Fibroblast of lung (primary cell): ENCODE data around the gene CIAO2A. TPM values are rescaled to one million over a fixed set of nuclear protein-coding genes. Genes with fewer than 3 reads are reported as not detected.
A peak's percentile ranks its signal among the peaks of the same experiment; 100 is the strongest.

Experiments used
- DNase-seq, 2 donors: peaks; one replicate each; pipeline versions ENCODE4 v3.0.0 to v3.0.0-alpha.2; 2010; ENCODE audit warnings: low read depth in 2 of 2
- H2AFZ ChIP-seq: 2 replicates; pipeline ENCODE4 v1.5.1; 2012; ENCODE audit warnings: low read length, control low read depth, inconsistent platforms
- H3K27ac ChIP-seq: 2 replicates; pipeline ENCODE4 v1.5.1; 2011; ENCODE audit warnings: low read length, control low read depth; ENCODE audit not compliant: insufficient read depth
- H3K27me3 ChIP-seq: 2 replicates; pipeline ENCODE4 v1.5.1; 2011; ENCODE audit warnings: mild to moderate bottlenecking, low read length; ENCODE audit not compliant: control insufficient read depth, insufficient read depth
- H3K36me3 ChIP-seq: 2 replicates; pipeline ENCODE4 v1.5.1; 2011; ENCODE audit warnings: low read length; ENCODE audit not compliant: control insufficient read depth, insufficient read depth
- H3K4me1 ChIP-seq: 2 replicates; pipeline ENCODE4 v1.5.1; 2011; ENCODE audit warnings: low read length; ENCODE audit not compliant: control insufficient read depth, insufficient read depth; ENCODE audit errors: extremely low read depth
- H3K4me2 ChIP-seq: 2 replicates; pipeline ENCODE4 v1.5.1; 2011; ENCODE audit warnings: low read length, control low read depth; ENCODE audit not compliant: insufficient read depth; ENCODE audit errors: extremely low read depth
- H3K4me3 ChIP-seq, 4 experiments: fragments of 200-600 bp in 1 of 4; sonication (generic) in 1 of 4; replicated peaks in 1 of 4; 2 replicates each; pipeline ENCODE4 v1.5.1; 2011 to 2016; ENCODE audit warnings: low read length in 4 of 4, low read depth in 3 of 4, mild to moderate bottlenecking in 3 of 4, control low read depth in 2 of 4, inconsistent platforms in 1 of 4, mixed read lengths in 1 of 4; ENCODE audit not compliant: insufficient read depth in 1 of 4; ENCODE audit errors: control extremely low read depth in 1 of 4
- H3K79me2 ChIP-seq: 2 replicates; pipeline ENCODE4 v1.5.1; 2012; ENCODE audit warnings: mild to moderate bottlenecking, low read length, inconsistent platforms; ENCODE audit not compliant: control insufficient read depth, insufficient read depth
- H3K9ac ChIP-seq: 2 replicates; pipeline ENCODE4 v1.5.1; 2011; ENCODE audit warnings: mild to moderate bottlenecking, low read length, control low read depth; ENCODE audit not compliant: insufficient read depth
- H3K9me3 ChIP-seq: 2 replicates; pipeline ENCODE4 v1.5.1; 2012; ENCODE audit warnings: low read depth, low read length; ENCODE audit not compliant: control insufficient read depth, insufficient read depth
- H4K20me1 ChIP-seq: 2 replicates; pipeline ENCODE4 v1.5.1; 2011; ENCODE audit warnings: low read length; ENCODE audit not compliant: control insufficient read depth, insufficient read depth; ENCODE audit errors: extremely low read depth
- CTCF ChIP-seq, 2 donors: IDR thresholded peaks in 1 of 2; conservative IDR thresholded peaks in 1 of 2; 1 replicate in 1 of 2; 2 replicates in 1 of 2; pipeline ENCODE4 v1.5.1; 2011 to 2012; ENCODE audit warnings: low read length in 2 of 2, control low read depth in 1 of 2, inconsistent platforms in 1 of 2, low read depth in 1 of 2, mild to moderate bottlenecking in 1 of 2
- EZH2 ChIP-seq: IDR thresholded peaks from 2 replicates; pipeline ENCODE4 v1.5.1; 2012; ENCODE audit warnings: low read length, control low read depth, mild to moderate bottlenecking; ENCODE audit errors: missing control alignments
- polyA plus RNA-seq, 2 donors: library from polyadenylated mRNA; depleted of rRNA in 1 of 2; stranded (reverse) in 1 of 2; unstranded in 1 of 2; fragments of >200 nt; gene quantifications; 2 replicates each; pipeline ENCODE4 v1.2.1, GENCODE V29; 2011 to 2012; ENCODE audit warnings: missing spikeins in 1 of 2
- total RNA-seq: library from RNA; depleted of rRNA; stranded (reverse); fragments of >200 nt; gene quantifications from 2 replicates; pipeline ENCODE4 v1.2.1, GENCODE V29; 2014

CIAO2A gene
- total and polyA plus RNA-seq, 2 donors (not counting 1 experiment from before 2014, with no cell fraction given), result 48.7 to 59.1 TPM

- no peak overlapping the region for H2AFZ ChIP-seq
- no peak for DNase-seq
- peaks cover 13% of the 10 kb centered on the region for H3K27me3 ChIP-seq
- H3K4me1 ChIP-seq, result peaks cover 6% of the 10 kb centered on the region
- peak overlapping the region in 1 of 4 experiments; percentile 65 for H3K4me3 ChIP-seq
- H3K4me2 ChIP-seq, result no peak overlapping the region
- H3K27ac ChIP-seq, result no peak overlapping the region
- H3K36me3 ChIP-seq, result no peaks in the 10 kb centered on the region
- H3K79me2 ChIP-seq, result no peaks in the 10 kb centered on the region
- H3K9ac ChIP-seq, result no peak overlapping the region
- no peaks in the 10 kb centered on the region for H4K20me1 ChIP-seq
- H3K9me3 ChIP-seq, result no peaks in the 10 kb centered on the region
- TF ChIP-seq CTCF (conservative IDR thresholded peaks at IDR 0.05 in 1 of 2, IDR thresholded peaks at IDR 0.05 in 1 of 2; ENCODE audit: low read depth in 1 of 2, low read length in 2 of 2) (no peak), EZH2 (no peak)
These were observed 48.6 kb downstream of the CIAO2A start for GRCh38 chr15:64045101-64045435.

- Histone ChIP-seq H3K27ac (no peak overlapping the region), H3K4me2 (no peak overlapping the region), H3K36me3 (no peaks in the 10 kb centered on the region), H4K20me1 (no peaks in the 10 kb centered on the region), H3K4me1 (peaks cover 6% of the 10 kb centered on the region), H3K79me2 (no peaks in the 10 kb centered on the region), H3K9me3 (no peaks in the 10 kb centered on the region), H3K4me3 (peak overlapping the region in 1 of 4 experiments; percentile 65), H3K27me3 (peaks cover 12% of the 10 kb centered on the region), H3K9ac (no peak overlapping the region), H2AFZ (no peak overlapping the region)
- TF ChIP-seq EZH2, result no peak
- TF ChIP-seq CTCF (conservative IDR thresholded peaks at IDR 0.05 in 1 of 2, IDR thresholded peaks at IDR 0.05 in 1 of 2; ENCODE audit: low read depth in 1 of 2, low read length in 2 of 2), result no peak
- no peak for DNase-seq
These were observed 49.1 kb downstream of the CIAO2A start for GRCh38 chr15:64044300-64045100.

GRCh38 chr15:64038878-64039610 lies 54.6 kb downstream of the CIAO2A start:
- Histone ChIP-seq H3K4me2 (no peak overlapping the region), H3K9me3 (no peaks in the 10 kb centered on the region), H3K4me1 (no peaks in the 10 kb centered on the region), H3K4me3 (no peak overlapping the region), H3K27me3 (no peaks in the 10 kb centered on the region), H3K27ac (no peak overlapping the region), H3K79me2 (no peaks in the 10 kb centered on the region), H4K20me1 (no peaks in the 10 kb centered on the region), H2AFZ (no peak overlapping the region), H3K9ac (no peak overlapping the region), H3K36me3 (no peaks in the 10 kb centered on the region)
- no peak for TF ChIP-seq CTCF (conservative IDR thresholded peaks at IDR 0.05 in 1 of 2, IDR thresholded peaks at IDR 0.05 in 1 of 2; ENCODE audit: low read depth in 1 of 2, low read length in 2 of 2)
- TF ChIP-seq EZH2, result no peak
- DNase-seq, result no peak
